Forelimb muscle (tissue), 1 donor: ENCODE data around the gene CD300LB. TPM values are rescaled to one million over a fixed set of nuclear protein-coding genes. Genes with fewer than 3 reads are reported as not detected.
"Not testable (repeated sequence)": the region's sequence is repeated elsewhere in the genome, so short reads cannot be mapped to it uniquely, and the experiment has no call there.

Experiments used
- DNase-seq: peaks from one replicate; pipeline ENCODE4 v3.0.0-alpha.2; 2013; ENCODE audit warnings: low read depth
- polyA plus RNA-seq: library from polyadenylated mRNA; unstranded; fragments of 120-200 nt; gene quantifications from one replicate; pipeline ENCODE4 v1.2.1, GENCODE V29; 2013; ENCODE audit not compliant: insufficient read length

The CD300LB gene
- 0.20 TPM for polyA plus RNA-seq

- DNase-seq, result no peak
Measured at GRCh38 chr17:74531231-74531761, at the start of gene CD300LB. CD300LB (minus strand) TSS chr17:74531475; CDS start chr17:74531350, 125 bp downstream.

- DNase-seq, result no peak
Measured at GRCh38 chr17:74579900-74580299, 48.6 kb upstream of the CD300LB start.

GRCh38 chr17:74578979-74579378, 47.7 kb upstream of the CD300LB start:
- no peak for DNase-seq

- DNase-seq, result no peak
Measured at GRCh38 chr17:74574489-74575142, 43.3 kb upstream of the CD300LB start.

GRCh38 chr17:74573635-74574034, 42.4 kb upstream of the CD300LB start:
- not testable (repeated sequence) for DNase-seq

- no peak for DNase-seq
Measured at GRCh38 chr17:74573169-74573568, 41.9 kb upstream of the CD300LB start.

GRCh38 chr17:74571621-74572270, 40.5 kb upstream of the CD300LB start:
- no peak for DNase-seq

- no peak for DNase-seq
Measured at GRCh38 chr17:74569020-74570003, 38.0 kb upstream of the CD300LB start.

- DNase-seq, result no peak
Measured at GRCh38 chr17:74568106-74568873, 37.0 kb upstream of the CD300LB start.

GRCh38 chr17:74567397-74567796, 36.1 kb upstream of the CD300LB start, which contains the start of gene CD300H:
CD300H (minus strand) TSS chr17:74567509.
- DNase-seq, result no peak

GRCh38 chr17:74566132-74566753, 35.0 kb upstream of the CD300LB start:
- no peak for DNase-seq

GRCh38 chr17:74565126-74565525, 33.9 kb upstream of the CD300LB start:
- DNase-seq, result no peak

- no peak for DNase-seq
Measured at GRCh38 chr17:74563358-74563757, 32.1 kb upstream of the CD300LB start.

GRCh38 chr17:74561586-74561985, 30.3 kb upstream of the CD300LB start:
- DNase-seq, result no peak

- DNase-seq, result no peak
Measured at GRCh38 chr17:74558882-74559519, 27.7 kb upstream of the CD300LB start.

GRCh38 chr17:74558402-74558801, 27.1 kb upstream of the CD300LB start:
- DNase-seq, result not testable (repeated sequence)

GRCh38 chr17:74555427-74555940, 24.2 kb upstream of the CD300LB start:
- DNase-seq, result no peak

GRCh38 chr17:74554909-74555308, 23.6 kb upstream of the CD300LB start:
- DNase-seq, result no peak

- DNase-seq, result no peak
Measured at GRCh38 chr17:74552037-74552436, 20.8 kb upstream of the CD300LB start.

- no peak for DNase-seq
Measured at GRCh38 chr17:74550602-74551001, 19.3 kb upstream of the CD300LB start.
